DND-41 (cell line): Measurements from ENCODE around the gene KLHL17.

Source experiments
- EZH2 ChIP-seq: IDR thresholded peaks from 3 replicates; pipeline ENCODE4 v1.6.1; 2012; ENCODE audit warnings: borderline replicate concordance, low read depth, mild to moderate bottlenecking, moderate library complexity, low read length, inconsistent platforms; ENCODE audit not compliant: severe bottlenecking
- TF ChIP-seq, protein P1 (sequence below): IDR thresholded peaks from 2 replicates; pipeline ENCODE4 v1.5.1; 2012; ENCODE audit warnings: borderline replicate concordance, low read length, moderate library complexity, mild to moderate bottlenecking; ENCODE audit not compliant: poor library complexity, severe bottlenecking; ENCODE audit errors: extremely low read depth

- TF ChIP-seq, protein P1, sequence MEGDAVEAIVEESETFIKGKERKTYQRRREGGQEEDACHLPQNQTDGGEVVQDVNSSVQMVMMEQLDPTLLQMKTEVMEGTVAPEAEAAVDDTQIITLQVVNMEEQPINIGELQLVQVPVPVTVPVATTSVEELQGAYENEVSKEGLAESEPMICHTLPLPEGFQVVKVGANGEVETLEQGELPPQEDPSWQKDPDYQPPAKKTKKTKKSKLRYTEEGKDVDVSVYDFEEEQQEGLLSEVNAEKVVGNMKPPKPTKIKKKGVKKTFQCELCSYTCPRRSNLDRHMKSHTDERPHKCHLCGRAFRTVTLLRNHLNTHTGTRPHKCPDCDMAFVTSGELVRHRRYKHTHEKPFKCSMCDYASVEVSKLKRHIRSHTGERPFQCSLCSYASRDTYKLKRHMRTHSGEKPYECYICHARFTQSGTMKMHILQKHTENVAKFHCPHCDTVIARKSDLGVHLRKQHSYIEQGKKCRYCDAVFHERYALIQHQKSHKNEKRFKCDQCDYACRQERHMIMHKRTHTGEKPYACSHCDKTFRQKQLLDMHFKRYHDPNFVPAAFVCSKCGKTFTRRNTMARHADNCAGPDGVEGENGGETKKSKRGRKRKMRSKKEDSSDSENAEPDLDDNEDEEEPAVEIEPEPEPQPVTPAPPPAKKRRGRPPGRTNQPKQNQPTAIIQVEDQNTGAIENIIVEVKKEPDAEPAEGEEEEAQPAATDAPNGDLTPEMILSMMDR = no peak
- no peak for TF ChIP-seq EZH2
Observed at GRCh38 chr1:978835-979743, 18.7 kb downstream of the KLHL17 start.
